K562 (cell line): ENCODE results near the gene PITPNM3. TPM values are rescaled to one million over a fixed set of nuclear protein-coding genes. Genes with fewer than 3 reads are reported as not detected.

Experiments used
- ATAC-seq: fragments of 200-7000 bp; cut with Tn5 transposase; 3 replicates; pipeline ENCODE4 v1.9.1; 2020; ENCODE audit warnings: moderate library complexity
- BruUV-seq: library from RNA; stranded (reverse); fragments of 400-500 nt; replicated peaks from 2 replicates; lab custom pipeline; 2021; lab: Mats Ljungman, UMichigan
- CTCF ChIA-PET: fragments of 300-600 bp; formaldehyde crosslinking; extraction: SDS; loops from one replicate; lab custom pipeline; 2021; ENCODE audit warnings: low intra/inter-chr PET ratio; lab: Yijun Ruan, JAX
- POLR2A ChIA-PET: fragments of 300-600, 350-650 bp; sonication (Branson Sonifier 250); formaldehyde crosslinking; extraction: SDS; loops from one replicate; lab custom pipeline; 2021; ENCODE audit warnings: antibody characterized with exemption, inconsistent platforms; lab: Yijun Ruan, JAX
- DNase-seq, 4 experiments: peaks; one replicate each; pipeline versions ENCODE4 v3.0.0 to v3.0.0-alpha.2; 2011 to 2018; ENCODE audit warnings: low spot score in 3 of 4, mixed read lengths in 3 of 4; ENCODE audit errors: extremely low read depth in 1 of 4
- FAIRE-seq: peaks from 2 replicates; lab custom pipeline; 2011; peaks lifted over from hg19 to GRCh38; lab: Jason Lieb, UNC
- H2AFZ ChIP-seq: 2 replicates; pipeline ENCODE4 v1.6.0; 2011; ENCODE audit warnings: low read depth, low read length, control low read depth, inconsistent platforms
- H3K27ac ChIP-seq: fragments of 200-600 bp; 3 replicates; pipeline ENCODE4 v1.8.0; 2011; ENCODE audit warnings: low read depth, mild to moderate bottlenecking, control low read depth, inconsistent platforms, low read length, moderate library complexity, mixed read lengths; ENCODE audit errors: extremely low read depth
- H3K27me3 ChIP-seq, 2 experiments: fragments of 300-600 bp in 1 of 2; 2 replicates in 1 of 2; 3 replicates in 1 of 2; pipeline versions ENCODE4 v1.6.0 to v1.8.0; 2011; ENCODE audit warnings: inconsistent platforms in 2 of 2, low read length in 2 of 2, mild to moderate bottlenecking in 1 of 2, mixed read lengths in 1 of 2, moderate library complexity in 1 of 2; ENCODE audit not compliant: control insufficient read depth in 2 of 2, insufficient read depth in 2 of 2
- H3K36me3 ChIP-seq: fragments of 300-600 bp; 3 replicates; pipeline ENCODE4 v1.8.0; 2011; ENCODE audit warnings: mild to moderate bottlenecking, low read length, inconsistent platforms; ENCODE audit not compliant: control insufficient read depth, insufficient read depth
- H3K4me1 ChIP-seq, 2 experiments: fragments of 200-600 bp in 1 of 2; replicated peaks in 1 of 2; 2 replicates in 1 of 2; 3 replicates in 1 of 2; pipeline versions ENCODE4 v1.5.1 to v1.8.0; 2011; ENCODE audit warnings: inconsistent platforms in 2 of 2, low read length in 2 of 2, mild to moderate bottlenecking in 1 of 2, mixed read lengths in 1 of 2, moderate library complexity in 1 of 2; ENCODE audit not compliant: control insufficient read depth in 2 of 2, insufficient read depth in 2 of 2
- H3K4me2 ChIP-seq: 2 replicates; pipeline ENCODE4 v1.6.1; 2011; ENCODE audit warnings: low read length, control low read depth, inconsistent platforms, mixed read lengths; ENCODE audit not compliant: insufficient read depth
- H3K4me3 ChIP-seq: fragments of 200-600 bp; sonication (generic), shearing (Covaris generic); 2 replicates; pipeline ENCODE4 v1.5.1; 2016; ENCODE audit warnings: control low read depth, inconsistent platforms
- H3K79me2 ChIP-seq: fragments of 200-600 bp; 3 replicates; pipeline ENCODE4 v1.8.0; 2011; ENCODE audit warnings: low read length, inconsistent platforms; ENCODE audit not compliant: control insufficient read depth, insufficient read depth
- H3K9ac ChIP-seq, 2 experiments: 2 replicates each; pipeline versions ENCODE4 v1.6.0 to v1.6.1; 2011; ENCODE audit warnings: low read depth in 2 of 2, low read length in 2 of 2, control low read depth in 1 of 2, inconsistent platforms in 1 of 2, mild to moderate bottlenecking in 1 of 2, mixed read lengths in 1 of 2; ENCODE audit not compliant: insufficient read depth in 1 of 2
- H3K9me1 ChIP-seq: one replicate; pipeline ENCODE4 v1.6.0; 2011; ENCODE audit warnings: inconsistent platforms, mild to moderate bottlenecking, low read length, moderate library complexity; ENCODE audit not compliant: control insufficient read depth, insufficient read depth
- H3K9me3 ChIP-seq: replicated peaks from 2 replicates; pipeline ENCODE4 v1.5.1; 2011; ENCODE audit warnings: low read depth, low read length, inconsistent platforms; ENCODE audit not compliant: control insufficient read depth, insufficient read depth
- H4K20me1 ChIP-seq: replicated peaks from 2 replicates; pipeline ENCODE4 v1.6.1; 2011; ENCODE audit warnings: low read length, inconsistent platforms, mixed read lengths; ENCODE audit not compliant: control insufficient read depth, insufficient read depth
- CBX2 ChIP-seq: fragments of 200-600 bp; sonication (generic); IDR thresholded peaks from one replicate; pipeline ENCODE4 v1.6.1; 2012; ENCODE audit warnings: mild to moderate bottlenecking, low read length, inconsistent platforms; ENCODE audit not compliant: insufficient read depth, poor library complexity, severe bottlenecking
- DNMT1 ChIP-seq: fragments of 450-650 bp; IDR thresholded peaks from 2 replicates; pipeline ENCODE4 v1.6.1; 2016; ENCODE audit warnings: antibody characterized with exemption, mild to moderate bottlenecking
- HDAC8 ChIP-seq: fragments of 450-650 bp; IDR thresholded peaks from 2 replicates; pipeline ENCODE4 v1.6.1; 2016; ENCODE audit warnings: mild to moderate bottlenecking, missing genetic modification characterization, moderate library complexity, missing compliant biosample characterization
- HSF4 ChIP-seq: fragments of 250-450 bp; sonication (Bioruptor Pico); IDR thresholded peaks from 2 replicates; pipeline ENCODE4 v2.1.2; 2022; ENCODE audit warnings: mild to moderate bottlenecking, moderate library complexity, borderline replicate concordance
- JUNB ChIP-seq: fragments of 450-650 bp; formaldehyde crosslinking; conservative IDR thresholded peaks from 2 replicates; pipeline ENCODE4 v1.4.0; 2020; ENCODE audit warnings: mild to moderate bottlenecking
- MEIS2 ChIP-seq: fragments of 450-650 bp; IDR thresholded peaks from 2 replicates; pipeline ENCODE4 v1.6.1; 2014; ENCODE audit warnings: mild to moderate bottlenecking; ENCODE audit not compliant: partially characterized antibody
- POLR2G ChIP-seq: fragments of 200-400 bp; formaldehyde crosslinking; IDR thresholded peaks from 2 replicates; pipeline ENCODE4 v1.6.1; 2017; ENCODE audit warnings: low read depth, mild to moderate bottlenecking, antibody characterized with exemption, low read length, moderate library complexity
- POLR3A ChIP-seq: IDR thresholded peaks from 2 replicates; pipeline ENCODE4 v1.6.1; 2011; ENCODE audit warnings: borderline replicate concordance, mild to moderate bottlenecking, moderate library complexity; ENCODE audit not compliant: insufficient read length, insufficient read depth; ENCODE audit errors: extremely low read depth
- THRB ChIP-seq: fragments of 450-650 bp; formaldehyde crosslinking; conservative IDR thresholded peaks from 2 replicates; pipeline ENCODE4 v1.4.0; 2022; ENCODE audit warnings: mild to moderate bottlenecking, missing genetic modification characterization
- whole genome bisulfite sequencing: fragments of 100-300 bp; shearing (Covaris generic); methylation state at CpG from one replicate; pipeline ENCODE4 v1.1.6; 2016; ENCODE audit warnings: low coverage, mixed read lengths; ENCODE audit not compliant: insufficient coverage; ENCODE audit errors: missing lambda C conversion rate; 5-methylcytosine and 5-hydroxymethylcytosine counted together
- in situ Hi-C: fragments of 300-500 bp; cut with MboI; formaldehyde crosslinking; loops from 4 replicates; pipeline ENCODE4 v1.15.0; 2018; ENCODE audit warnings: inconsistent platforms, mixed read lengths
- intact Hi-C: fragments of 100-400 bp; cut with micrococcal nuclease; formaldehyde crosslinking; loops from 2 replicates; pipeline ENCODE4 v1.14.2; 2022
- polyA plus RNA-seq, 8 experiments: library from polyadenylated mRNA; depleted of rRNA in 4 of 8; stranded (reverse) in 5 of 8; unstranded in 3 of 8; fragments of >200 nt; fragmentation: Nextera tagmentation in 2 of 8; fragmentation: Illumina TruSeq in 1 of 8; extraction: Ambion mirVana in 2 of 8; extraction: Trizol in 1 of 8; gene quantifications; 2 replicates each; pipeline versions ENCODE4 v1.2.1 to v1.2.3, GENCODE V29; 2011 to 2014; ENCODE audit warnings: inconsistent platforms in 1 of 8, missing spikeins in 1 of 8
- total RNA-seq, 7 experiments: library from RNA; depleted of rRNA in 6 of 7; stranded (reverse); fragments of >200 nt in 6 of 7; fragmentation: Illumina TruSeq in 2 of 7; extraction: Trizol in 2 of 7; gene quantifications; 2 replicates each; pipeline versions ENCODE4 v1.2.1 to v1.2.3, GENCODE V29; 2011 to 2021; ENCODE audit warnings: low replicate concordance in 1 of 7

The PITPNM3 gene
- total and polyA plus RNA-seq, 9 of the 15 experiments (the other 6 are each of a cell fraction or from before 2014, with no cell fraction given) = 0.14 to 0.38 (median 0.22) TPM; not detected in 2

GRCh38 chr17:6557040-6557438 lies 684 bp upstream of the PITPNM3 start:
- H3K36me3 ChIP-seq = no peaks in the 10 kb centered on the region
- FAIRE-seq = no peak
- H3K4me2 ChIP-seq = no peak overlapping the region
- no peak overlapping the region for H3K4me3 ChIP-seq
- no peak overlapping the region for H3K27ac ChIP-seq
- intact Hi-C loops = no loop called here
- H4K20me1 ChIP-seq = peaks cover 4% of the 10 kb centered on the region; the same call in 1 of the 2 replicates
- H2AFZ ChIP-seq = no peak overlapping the region
- no peaks in the 10 kb centered on the region for H3K9me3 ChIP-seq
- POLR2A ChIA-PET = no interaction called here
- H3K9ac ChIP-seq = no peak overlapping the region
- no peaks in the 10 kb centered on the region for H3K9me1 ChIP-seq
- TF ChIP-seq JUNB (CRISPR knock-in tag) = no peak
- no peak for TF ChIP-seq HSF4 (CRISPR knock-in tag)
- TF ChIP-seq POLR2G = no peak
- no peak for TF ChIP-seq THRB (CRISPR knock-in tag)
- TF ChIP-seq MEIS2 = no peak
- no peak for TF ChIP-seq DNMT1
- TF ChIP-seq POLR3A = no peak
- TF ChIP-seq HDAC8 (tag) = no peak
- TF ChIP-seq CBX2 = no peak
- TF ChIP-seq, all 486 proteins: peak for 0
- Histone ChIP-seq H3K4me1 (peaks cover 0 to 14% of the 10 kb centered on the region in 2 experiments; a peak in 2 of 5 replicates), H3K79me2 (no peaks in the 10 kb centered on the region), H3K27me3 (peaks cover 13 to 28% of the 10 kb centered on the region in 2 experiments; a peak in 4 of 5 replicates)
- ATAC-seq = no peak
- WGBS = 39% methylated on average over 7 of the region's 9 CpGs
- CTCF ChIA-PET = no interaction called here
- no TSS peak for BruUV-seq
- in situ Hi-C loops = no loop called here
- DNase-seq = no peak
